Activated CD4-positive, alpha-beta T cell treated with anti-CD3 and anti-CD28 coated beads, Interleukin-2, amount 50 U/mL, for 48 hours (primary cell): ENCODE results near the gene CD209.

Experiments
- DNase-seq, 2 experiments: peaks; one replicate each; pipeline ENCODE4 v3.0.0-alpha.2; 2020

CD209 gene

GRCh38 chr19:7736148-7736547 is 11.2 kb downstream of the CD209 start:
- DNase-seq: no peak

- no peak for DNase-seq
Observed at GRCh38 chr19:7734220-7735203, 12.8 kb downstream of the CD209 start.

GRCh38 chr19:7733376-7733775 is 14.0 kb downstream of the CD209 start:
- DNase-seq: no peak

GRCh38 chr19:7732045-7732444 is 15.3 kb downstream of the CD209 start, which contains the start of gene CLEC4G:
Gene CLEC4G (minus strand): TSS chr19:7732110. CDS start chr19:7732102, 8 bp downstream.
- DNase-seq: no peak

- no peak for DNase-seq
Observed at GRCh38 chr19:7731615-7732014, 15.7 kb downstream of the CD209 start.

- no peak for DNase-seq
Observed at GRCh38 chr19:7731218-7731595, 16.1 kb downstream of the CD209 start.

- no peak for DNase-seq
Observed at GRCh38 chr19:7730286-7731217, 16.8 kb downstream of the CD209 start.

- no peak for DNase-seq
Observed at GRCh38 chr19:7729831-7730285, 17.5 kb downstream of the CD209 start.

GRCh38 chr19:7729211-7729610 is 18.1 kb downstream of the CD209 start:
- DNase-seq: no peak

GRCh38 chr19:7725791-7726190 is 21.5 kb downstream of the CD209 start:
- DNase-seq: no peak

GRCh38 chr19:7722231-7722651 is 25.1 kb downstream of the CD209 start:
- no peak for DNase-seq

- no peak for DNase-seq
Observed at GRCh38 chr19:7720351-7720750, 27.0 kb downstream of the CD209 start.

GRCh38 chr19:7718668-7719067 is 28.7 kb downstream of the CD209 start:
- no peak for DNase-seq

GRCh38 chr19:7716762-7717161 is 30.6 kb downstream of the CD209 start:
- no peak for DNase-seq

GRCh38 chr19:7715671-7716070 is 31.7 kb downstream of the CD209 start:
- DNase-seq: no peak

- no peak for DNase-seq
Observed at GRCh38 chr19:7710616-7711015, 36.7 kb downstream of the CD209 start.

- no peak for DNase-seq
Observed at GRCh38 chr19:7709932-7710460, 37.3 kb downstream of the CD209 start.

GRCh38 chr19:7706955-7707456 is 40.3 kb downstream of the CD209 start:
- no peak for DNase-seq

GRCh38 chr19:7706188-7706954 is 41.0 kb downstream of the CD209 start:
- DNase-seq: no peak

- DNase-seq: peak; percentile 75 to 82
Observed at GRCh38 chr19:7705387-7706187, 41.7 kb downstream of the CD209 start.
